Measurements from ENCODE around the gene DCAF7. TPM values are rescaled to one million over a fixed set of nuclear protein-coding genes. Genes with fewer than 3 reads are reported as not detected.

DCAF7 gene
- total RNA-seq, 1 donor from 2014 or later: 135 TPM

- peak overlapping the region; percentile 65 for H3K27ac Mint-ChIP-seq
- peaks cover 16% of the 10 kb centered on the region for H3K4me1 Mint-ChIP-seq (ENCODE audit: low read depth)
- peaks cover 7% of the 10 kb centered on the region for H3K27me3 Mint-ChIP-seq
- DNase-seq (ENCODE audit: low spot score, unreplicated experiment): no peak
- no peaks in the 10 kb centered on the region for H3K36me3 Mint-ChIP-seq (ENCODE audit: insufficient read depth)
- H3K4me3 Mint-ChIP-seq (ENCODE audit: low read depth): peak overlapping the region; percentile 81
- no peak for TF ChIP-seq CTCF (IDR thresholded peaks at IDR 0.05; ENCODE audit: unreplicated experiment)
- H3K9me3 Mint-ChIP-seq (ENCODE audit: low read depth): no peaks in the 10 kb centered on the region
Observed at GRCh38 chr17:63621229-63621683, 71.0 kb downstream of the DCAF7 start.

- peak; percentile 94 for DNase-seq (ENCODE audit: low spot score, unreplicated experiment)
Observed at GRCh38 chr17:63621684-63622573, 71.7 kb downstream of the DCAF7 start, which contains the start of gene MAP3K3. Gene MAP3K3 (plus strand): TSS chr17:63622417. CDS start chr17:63622760, 343 bp downstream.

GRCh38 chr17:63622574-63623390, 72.5 kb downstream of the DCAF7 start:
- no peaks in the 10 kb centered on the region for H3K36me3 Mint-ChIP-seq (ENCODE audit: insufficient read depth)
- H3K4me3 Mint-ChIP-seq (ENCODE audit: low read depth): peak overlapping the region; percentile 96
- peak overlapping the region; percentile 93 for H3K27ac Mint-ChIP-seq
- TF ChIP-seq CTCF (IDR thresholded peaks at IDR 0.05; ENCODE audit: unreplicated experiment): no peak
- H3K27me3 Mint-ChIP-seq: peaks cover 3% of the 10 kb centered on the region
- no peaks in the 10 kb centered on the region for H3K9me3 Mint-ChIP-seq (ENCODE audit: low read depth)
- DNase-seq (ENCODE audit: low spot score, unreplicated experiment): peak; percentile 63
- peaks cover 16% of the 10 kb centered on the region for H3K4me1 Mint-ChIP-seq (ENCODE audit: low read depth)

More at GRCh38 chr17:63621684-63622573, 71.7 kb downstream of the DCAF7 start, which contains the start of gene MAP3K3:
- Mint-ChIP-seq H3K27ac (peak within 1 kb of the TSS; percentile 93), H3K36me3 (ENCODE audit: insufficient read depth) (no peaks in the 10 kb centered on the region), H3K4me3 (ENCODE audit: low read depth) (peak within 1 kb of the TSS; percentile 96), H3K9me3 (ENCODE audit: low read depth) (no peaks in the 10 kb centered on the region), H3K4me1 (ENCODE audit: low read depth) (peaks cover 16% of the 10 kb centered on the region), H3K27me3 (peaks cover 7% of the 10 kb centered on the region)
- no peak for TF ChIP-seq CTCF (IDR thresholded peaks at IDR 0.05; ENCODE audit: unreplicated experiment)

- Mint-ChIP-seq H3K4me3 (ENCODE audit: low read depth) (peak overlapping the region; percentile 96), H3K27me3 (no peaks in the 10 kb centered on the region), H3K9me3 (ENCODE audit: low read depth) (no peaks in the 10 kb centered on the region), H3K36me3 (ENCODE audit: insufficient read depth) (no peaks in the 10 kb centered on the region), H3K4me1 (ENCODE audit: low read depth) (peaks cover 16% of the 10 kb centered on the region), H3K27ac (peak overlapping the region; percentile 93)
- no peak for DNase-seq (ENCODE audit: low spot score, unreplicated experiment)
- no peak for TF ChIP-seq CTCF (IDR thresholded peaks at IDR 0.05; ENCODE audit: unreplicated experiment)
Observed at GRCh38 chr17:63623786-63624530, 73.7 kb downstream of the DCAF7 start.
